ENCODE results near the gene USP21. TPM values are rescaled to one million over a fixed set of nuclear protein-coding genes. Genes with fewer than 3 reads are reported as not detected.

The USP21 gene
- total RNA-seq: 10 to 100 TPM; 12.0 to 44.0 (median 27.5) TPM
- polyA plus RNA-seq: 10 to 100 TPM; 19.3 to 44.9 (median 41.5) TPM
- long read RNA-seq, donor 1, partial matches to known transcripts: 0 of 3 reads
- long read RNA-seq, donor 1, other reads (novel, unspliced or antisense): 0 of 3 reads
- long read RNA-seq, donor 2, partial matches to known transcripts: 0 of 4 reads
- long read RNA-seq, donor 2, other reads (novel, unspliced or antisense): 0 of 4 reads
- long read RNA-seq, donor 3, partial matches to known transcripts: 5 of 8 reads
- long read RNA-seq, donor 3, other reads (novel, unspliced or antisense): 0 of 8 reads
- long read RNA-seq, donor 4: 0 reads
- long read RNA-seq, donor 5, transcript USP21-201 (13 exons, 2,195 nt): major isoform, 19 of 54 reads
- long read RNA-seq, donor 5, transcript USP21-203 (14 exons, 2,342 nt): minor isoform, 15 of 54 reads
- long read RNA-seq, donor 5, partial matches to known transcripts: 8 of 54 reads
- long read RNA-seq, donor 5, other reads (novel, unspliced or antisense): 12 of 54 reads
- long read RNA-seq, donor 6, partial matches to known transcripts: 1 of 3 reads
- long read RNA-seq, donor 6, other reads (novel, unspliced or antisense): 1 of 3 reads
- long read RNA-seq, donor 7, partial matches to known transcripts: 0 of 1 reads
- long read RNA-seq, donor 7, other reads (novel, unspliced or antisense): 0 of 1 reads
- long read RNA-seq, donor 8, partial matches to known transcripts: 0 of 3 reads
- long read RNA-seq, donor 8, other reads (novel, unspliced or antisense): 0 of 3 reads
- long read RNA-seq, donor 9, partial matches to known transcripts: 0 of 3 reads
- long read RNA-seq, donor 9, other reads (novel, unspliced or antisense): 0 of 3 reads
- long read RNA-seq, donor 10, partial matches to known transcripts: 0 of 3 reads
- long read RNA-seq, donor 10, other reads (novel, unspliced or antisense): 0 of 3 reads

- peak in 1 of 2 donors; percentile 42 for TF ChIP-seq POLR2A (IDR thresholded peaks at IDR 0.05)
- TF ChIP-seq CTCF (IDR thresholded peaks at IDR 0.05): peak in 4 of 6 experiments; percentile 24 to 45 (median 28)
- Histone ChIP-seq H3K27ac (peak within 1 kb of the TSS in 4 of 5 donors; percentile 55 to 88 (median 80)), H3K9me3 (replicated peaks in 1 of 3) (no peaks in the 10 kb centered on the region), H3K36me3 (replicated peaks in 1 of 2) (peaks cover 0 to 48% of the 10 kb centered on the region in 2 donors), H3K4me1 (replicated peaks in 1 of 2) (peaks cover 5 to 31% of the 10 kb centered on the region in 2 donors), H3K27me3 (no peaks in the 10 kb centered on the region), H3K4me3 (peak within 1 kb of the TSS in 3 of 4 donors; percentile 71 to 94 (median 93))
- WGBS, 4 donors: 0 to 2% (median 2%) methylated on average over 11 to 60 of the region's 60 CpGs
- intact Hi-C loops (cut with DNase I): no loop called here
- DNase-seq: peak; percentile 90 to 96 (median 93)
Observed at GRCh38 chr1:161159087-161159912, at the start of gene USP21. USP21 (plus strand) TSS chr1:161159500; CDS start chr1:161160641, 1,141 bp downstream.

- intact Hi-C loops (cut with DNase I): no loop called here
- TF ChIP-seq CTCF (IDR thresholded peaks at IDR 0.05) (no peak), POLR2A (IDR thresholded peaks at IDR 0.05) (no peak)
- Histone ChIP-seq H3K27ac (no peak overlapping the region), H3K36me3 (replicated peaks in 1 of 2) (no peaks in the 10 kb centered on the region), H3K4me3 (no peak overlapping the region), H3K9me3 (replicated peaks in 1 of 3) (no peaks in the 10 kb centered on the region), H3K4me1 (replicated peaks in 1 of 2) (peaks cover 2 to 36% of the 10 kb centered on the region in 2 donors), H3K27me3 (no peaks in the 10 kb centered on the region)
- WGBS, 4 donors: 93 to 100% (median 98%) methylated on average over 1 to 3 of the region's 3 CpGs
- no peak for DNase-seq
Observed at GRCh38 chr1:161111117-161111516, 48.2 kb upstream of the USP21 start.

- no peak overlapping the region for H3K27ac ChIP-seq
- H3K4me1 ChIP-seq (replicated peaks in 1 of 2): peaks cover 6 to 37% of the 10 kb centered on the region in 2 donors
- H3K9me3 ChIP-seq (replicated peaks in 1 of 3): no peaks in the 10 kb centered on the region
- WGBS, 4 donors: 75 to 83% (median 78%) methylated on average over 2 of the region's 2 CpGs
- intact Hi-C loops (cut with DNase I): no loop called here
- no peak overlapping the region for H3K4me3 ChIP-seq
- no peaks in the 10 kb centered on the region for H3K27me3 ChIP-seq
- H3K36me3 ChIP-seq (replicated peaks in 1 of 2): no peaks in the 10 kb centered on the region
- no peak for DNase-seq
- TF ChIP-seq POLR2A (IDR thresholded peaks at IDR 0.05): no peak
- TF ChIP-seq CTCF (IDR thresholded peaks at IDR 0.05): no peak
Observed at GRCh38 chr1:161111527-161111926, 47.8 kb upstream of the USP21 start.
